Small intestine (tissue), 7 donors: ENCODE results near the gene CAMKMT. TPM values are rescaled to one million over a fixed set of nuclear protein-coding genes. Genes with fewer than 3 reads are reported as not detected.

ENCODE experiments used
- DNase-seq, 2 donors: peaks; one replicate each; pipeline versions ENCODE4 v3.0.0 to v3.0.0-alpha.2; 2013
- FAIRE-seq: peaks from 2 replicates; lab custom pipeline; 2012; peaks lifted over from hg19 to GRCh38; lab: Jason Lieb, UNC
- H3K27ac ChIP-seq, 3 donors: one replicate each; pipeline ENCODE4 v1.5.1; 2013; ENCODE audit warnings: low read length in 2 of 3, mild to moderate bottlenecking in 2 of 3, control low read depth in 1 of 3, inconsistent platforms in 1 of 3, low read depth in 1 of 3, moderate library complexity in 1 of 3
- H3K27me3 ChIP-seq, 3 donors: one replicate each; pipeline ENCODE4 v1.6.1; 2013; ENCODE audit warnings: low read length in 3 of 3, inconsistent platforms in 1 of 3; ENCODE audit not compliant: control insufficient read depth in 3 of 3, insufficient read depth in 3 of 3
- H3K36me3 ChIP-seq, 3 donors: one replicate each; pipeline ENCODE4 v1.6.1; 2013; ENCODE audit warnings: low read length in 3 of 3, inconsistent platforms in 1 of 3, low read depth in 1 of 3, mild to moderate bottlenecking in 1 of 3, moderate library complexity in 1 of 3; ENCODE audit not compliant: control insufficient read depth in 3 of 3, insufficient read depth in 2 of 3
- H3K4me1 ChIP-seq, 3 donors: one replicate each; pipeline ENCODE4 v1.6.1; 2013; ENCODE audit warnings: low read length in 2 of 3, inconsistent platforms in 1 of 3, low read depth in 1 of 3, mild to moderate bottlenecking in 1 of 3, moderate library complexity in 1 of 3; ENCODE audit not compliant: control insufficient read depth in 3 of 3, insufficient read depth in 2 of 3
- H3K4me3 ChIP-seq, 3 donors: one replicate each; pipeline ENCODE4 v1.5.1; 2013; ENCODE audit warnings: low read length in 3 of 3, control low read depth in 1 of 3, inconsistent platforms in 1 of 3, low read depth in 1 of 3, mild to moderate bottlenecking in 1 of 3, moderate library complexity in 1 of 3
- H3K9me3 ChIP-seq, 2 donors: one replicate each; pipeline ENCODE4 v1.6.1; 2013; ENCODE audit warnings: low read depth in 1 of 2, low read length in 1 of 2; ENCODE audit not compliant: control insufficient read depth in 2 of 2, insufficient read depth in 1 of 2
- WGBS, 3 donors: extraction: QIAGEN DNeasy Blood & Tissue Kit; methylation state at CpG; one replicate each; pipeline ENCODE4 v1.1.7; 2013; 5-methylcytosine and 5-hydroxymethylcytosine counted together
- polyA plus RNA-seq, 4 donors: library from polyadenylated mRNA; stranded (reverse) in 3 of 4; unstranded in 1 of 4; fragments of 200-250 nt in 3 of 4; fragments of 120-200 nt in 1 of 4; gene quantifications; one replicate each; pipeline versions ENCODE4 v1.2.1 to v1.2.3, GENCODE V29; 2013
- donor health status: healthy with polysubstance abuse.
- donor health status: control.
- donor health status: control.
- donor health status: Bipolar disorder and iron deficiency.
- donor health status: healthy.

Gene CAMKMT
- polyA plus RNA-seq, 4 donors = 3.5 to 9.6 (median 6.9) TPM

GRCh38 chr2:44453259-44453658 is 91.5 kb downstream of the CAMKMT start:
- H3K4me3 ChIP-seq = no peak overlapping the region
- WGBS, 3 donors = 99 to 100% (median 100%) methylated on average over 1 of the region's 1 CpG
- no peaks in the 10 kb centered on the region for H3K9me3 ChIP-seq
- DNase-seq = no peak
- no peak overlapping the region for H3K27ac ChIP-seq
- H3K36me3 ChIP-seq = no peaks in the 10 kb centered on the region
- no peak for FAIRE-seq
- no peaks in the 10 kb centered on the region for H3K4me1 ChIP-seq
- H3K27me3 ChIP-seq = no peaks in the 10 kb centered on the region

- Histone ChIP-seq H3K36me3 (no peaks in the 10 kb centered on the region), H3K4me1 (no peaks in the 10 kb centered on the region), H3K27me3 (no peaks in the 10 kb centered on the region), H3K9me3 (no peaks in the 10 kb centered on the region), H3K4me3 (no peak overlapping the region), H3K27ac (no peak overlapping the region)
- 93 to 97% (median 94%) methylated on average over 1 of the region's 1 CpG for WGBS, 3 donors
- no peak for DNase-seq
- FAIRE-seq = no peak
Observed at GRCh38 chr2:44455877-44456276, 94.1 kb downstream of the CAMKMT start.

GRCh38 chr2:44456946-44457345 is 95.2 kb downstream of the CAMKMT start:
- H3K4me3 ChIP-seq = no peak overlapping the region
- no peaks in the 10 kb centered on the region for H3K4me1 ChIP-seq
- H3K27me3 ChIP-seq = no peaks in the 10 kb centered on the region
- DNase-seq (no peak), FAIRE-seq (no peak)
- H3K9me3 ChIP-seq = no peaks in the 10 kb centered on the region
- no peak overlapping the region for H3K27ac ChIP-seq
- no peaks in the 10 kb centered on the region for H3K36me3 ChIP-seq

GRCh38 chr2:44459739-44460138 is 98.0 kb downstream of the CAMKMT start:
- H3K9me3 ChIP-seq = peaks cover 0 to 6% of the 10 kb centered on the region in 2 donors
- FAIRE-seq = no peak
- 93 to 97% (median 94%) methylated on average over 1 of the region's 1 CpG for WGBS, 3 donors

GRCh38 chr2:44462934-44463849 is 101.4 kb downstream of the CAMKMT start:
- peaks cover 0 to 13% of the 10 kb centered on the region in 2 donors for H3K9me3 ChIP-seq
- H3K36me3 ChIP-seq = no peaks in the 10 kb centered on the region
- H3K4me3 ChIP-seq = no peak overlapping the region
- H3K4me1 ChIP-seq = no peaks in the 10 kb centered on the region
- H3K27ac ChIP-seq = no peak overlapping the region
- WGBS, 3 donors = 90 to 95% (median 93%) methylated on average over 3 of the region's 3 CpGs
- no peaks in the 10 kb centered on the region for H3K27me3 ChIP-seq
- DNase-seq = no peak
- no peak for FAIRE-seq

More at GRCh38 chr2:44459739-44460138, 98.0 kb downstream of the CAMKMT start:
- Histone ChIP-seq H3K36me3 (no peaks in the 10 kb centered on the region), H3K27ac (no peak overlapping the region), H3K4me1 (no peaks in the 10 kb centered on the region), H3K27me3 (no peaks in the 10 kb centered on the region), H3K4me3 (no peak overlapping the region)
- DNase-seq = no peak

- Histone ChIP-seq H3K27me3 (no peaks in the 10 kb centered on the region), H3K27ac (no peak overlapping the region), H3K4me1 (no peaks in the 10 kb centered on the region), H3K36me3 (no peaks in the 10 kb centered on the region), H3K4me3 (no peak overlapping the region), H3K9me3 (peaks cover 0 to 13% of the 10 kb centered on the region in 2 donors)
- DNase-seq (no peak), FAIRE-seq (no peak)
- WGBS, 3 donors = 92 to 96% (median 93%) methylated on average over 1 of the region's 1 CpG
Observed at GRCh38 chr2:44464437-44464836, 102.7 kb downstream of the CAMKMT start.

- Histone ChIP-seq H3K9me3 (peaks cover 0 to 6% of the 10 kb centered on the region in 2 donors), H3K4me1 (no peaks in the 10 kb centered on the region), H3K27me3 (peaks cover 0 to 1% (median 0%) of the 10 kb centered on the region in 3 donors), H3K4me3 (no peak overlapping the region), H3K36me3 (no peaks in the 10 kb centered on the region), H3K27ac (no peak overlapping the region)
- DNase-seq (no peak), FAIRE-seq (no peak)
Observed at GRCh38 chr2:44470151-44470550, 108.4 kb downstream of the CAMKMT start.

- Histone ChIP-seq H3K36me3 (no peaks in the 10 kb centered on the region), H3K4me3 (no peak overlapping the region), H3K4me1 (no peaks in the 10 kb centered on the region), H3K27me3 (no peaks in the 10 kb centered on the region), H3K27ac (no peak overlapping the region), H3K9me3 (no peaks in the 10 kb centered on the region)
- WGBS, 3 donors = 90 to 99% (median 95%) methylated on average over 3 of the region's 3 CpGs
- FAIRE-seq = no peak
- no peak for DNase-seq
Observed at GRCh38 chr2:44477657-44478414, 116.1 kb downstream of the CAMKMT start.
